Common myeloid progenitor, CD34-positive (primary cell): ENCODE data around the gene DDIAS.

Source experiments
- CTCF ChIA-PET: fragments of 350-600 bp; sonication (Branson Sonifier 250); formaldehyde crosslinking; loops from one replicate; lab custom pipeline; 2021; ENCODE audit warnings: antibody characterized with exemption; lab: Charles Lee
- POLR2A ChIA-PET: fragments of 350-600 bp; sonication (Branson Sonifier 250); formaldehyde crosslinking; loops from one replicate; lab custom pipeline; 2021; ENCODE audit warnings: antibody characterized with exemption; lab: Charles Lee
- DNase-seq, 3 donors: peaks; one replicate each; pipeline versions ENCODE4 v3.0.0 to v3.0.0-alpha.2; 2013
- H3K27ac ChIP-seq, 2 experiments: 1 replicate in 1 of 2; 2 replicates in 1 of 2; pipeline ENCODE4 v1.7.0; 2013; ENCODE audit warnings: inconsistent platforms in 2 of 2, low read length in 2 of 2, mild to moderate bottlenecking in 2 of 2, low read depth in 1 of 2, moderate library complexity in 1 of 2; ENCODE audit not compliant: severe bottlenecking in 2 of 2, insufficient read depth in 1 of 2, poor library complexity in 1 of 2
- H3K27me3 ChIP-seq, 5 experiments: replicated peaks in 2 of 5; 1 replicate in 3 of 5; 2 replicates in 2 of 5; pipeline versions ENCODE4 v1.6.1 to v1.7.0; 2013; ENCODE audit warnings: low read length in 4 of 5, mild to moderate bottlenecking in 2 of 5, moderate library complexity in 2 of 5, inconsistent platforms in 1 of 5; ENCODE audit not compliant: insufficient read depth in 5 of 5, control insufficient read depth in 4 of 5
- H3K36me3 ChIP-seq, 4 experiments: 1 replicate in 2 of 4; 2 replicates in 2 of 4; pipeline versions ENCODE4 v1.6.1 to v1.7.0; 2013; ENCODE audit warnings: low read length in 3 of 4, control low read depth in 1 of 4, mild to moderate bottlenecking in 1 of 4; ENCODE audit not compliant: control insufficient read depth in 4 of 4, insufficient read depth in 4 of 4
- H3K4me1 ChIP-seq, 4 experiments: 1 replicate in 3 of 4; 2 replicates in 1 of 4; pipeline versions ENCODE4 v1.6.1 to v1.7.1; 2013; ENCODE audit warnings: low read length in 3 of 4, mild to moderate bottlenecking in 3 of 4, control low read depth in 1 of 4, inconsistent platforms in 1 of 4, moderate library complexity in 1 of 4; ENCODE audit not compliant: control insufficient read depth in 4 of 4, insufficient read depth in 4 of 4; ENCODE audit errors: control extremely low read depth in 1 of 4
- H3K4me3 ChIP-seq, 7 experiments: 1 replicate in 4 of 7; 2 replicates in 3 of 7; pipeline versions ENCODE4 v1.5.1 to v1.7.0; 2013; ENCODE audit warnings: mild to moderate bottlenecking in 7 of 7, low read length in 6 of 7, moderate library complexity in 6 of 7, inconsistent platforms in 2 of 7, low read depth in 2 of 7, control low read depth in 1 of 7; ENCODE audit not compliant: insufficient read depth in 4 of 7, control insufficient read depth in 1 of 7; ENCODE audit errors: extremely low read depth in 1 of 7
- H3K9me3 ChIP-seq, 5 experiments: 1 replicate in 4 of 5; 2 replicates in 1 of 5; pipeline versions ENCODE4 v1.6.1 to v1.7.1; 2013; ENCODE audit warnings: low read length in 4 of 5, mild to moderate bottlenecking in 2 of 5, inconsistent platforms in 1 of 5, low read depth in 1 of 5, moderate library complexity in 1 of 5; ENCODE audit not compliant: control insufficient read depth in 4 of 5, insufficient read depth in 2 of 5; ENCODE audit errors: control extremely low read depth in 1 of 5
- WGBS: methylation state at CpG from one replicate; pipeline ENCODE4 v1.1.5; 2013; ENCODE audit not compliant: insufficient coverage; 5-methylcytosine and 5-hydroxymethylcytosine counted together

DDIAS gene

GRCh38 chr11:82890002-82890341 lies 11.6 kb upstream of the DDIAS start:
- H3K4me3 ChIP-seq: peak overlapping the region in 2 of 7 experiments; percentile 11 to 43

GRCh38 chr11:82890936-82891335 lies 10.6 kb upstream of the DDIAS start:
- Histone ChIP-seq H3K9me3 (no peaks in the 10 kb centered on the region), H3K4me1 (peaks cover 14 to 37% (median 23%) of the 10 kb centered on the region in 4 experiments), H3K27ac (no peak overlapping the region), H3K27me3 (no peaks in the 10 kb centered on the region), H3K36me3 (no peaks in the 10 kb centered on the region), H3K4me3 (peak overlapping the region in 1 of 7 experiments; percentile 30)
- ChIA-PET POLR2A (no interaction called here), CTCF (interaction anchor here (1.0 to 4.6 kb wide), 2 partner anchors 11 to 23 kb away, joined by 3 to 24 read pairs; partner anchors contain the start of gene DDIAS)
- peak in 1 of 3 donors; percentile 18 for DNase-seq

More at GRCh38 chr11:82890002-82890341, 11.6 kb upstream of the DDIAS start:
- no peaks in the 10 kb centered on the region for H3K36me3 ChIP-seq
- H3K9me3 ChIP-seq: no peaks in the 10 kb centered on the region
- H3K27me3 ChIP-seq: no peaks in the 10 kb centered on the region
- no peak for DNase-seq
- POLR2A ChIA-PET: no interaction called here
- H3K27ac ChIP-seq: no peak overlapping the region
- H3K4me1 ChIP-seq: peaks cover 14 to 29% (median 20%) of the 10 kb centered on the region in 4 experiments
- CTCF ChIA-PET: interaction anchor here (1.2 to 4.6 kb wide), 2 partner anchors 11 to 22 kb away, joined by 3 to 24 read pairs; partner anchors contain the start of gene DDIAS
- whole genome bisulfite sequencing: no CpG with 5 or more reads among the region's 1 CpG

- WGBS: 100% methylated on average over 2 of the region's 2 CpGs
- POLR2A ChIA-PET: interaction anchor here (1.1 kb wide), 1 partner anchor 13 kb away, joined by 3 read pairs; no protein-coding TSS in a partner anchor
- CTCF ChIA-PET: interaction anchor here (0.8 kb wide), 1 partner anchor 25 kb away, joined by 3 read pairs; no protein-coding TSS in a partner anchor
Observed at GRCh38 chr11:82892611-82893169, 8.8 kb upstream of the DDIAS start.

GRCh38 chr11:82895437-82896091 lies 6.0 kb upstream of the DDIAS start:
- Histone ChIP-seq H3K36me3 (no peaks in the 10 kb centered on the region), H3K9me3 (no peaks in the 10 kb centered on the region), H3K4me1 (peaks cover 13 to 46% (median 33%) of the 10 kb centered on the region in 4 experiments), H3K27me3 (no peaks in the 10 kb centered on the region), H3K4me3 (no peak overlapping the region), H3K27ac (peak overlapping the region in 1 of 2 experiments; percentile 10)
- ChIA-PET CTCF (interaction anchor here (0.7 to 1.3 kb wide), 5 partner anchors 16 to 178 kb away, joined by 3 read pairs; no protein-coding TSS in a partner anchor), POLR2A (interaction anchor here (0.9 kb wide), 1 partner anchor 187 kb away, joined by 3 read pairs; no protein-coding TSS in a partner anchor)
- peak in 2 of 3 donors; percentile 83 to 89 for DNase-seq

More at GRCh38 chr11:82892611-82893169, 8.8 kb upstream of the DDIAS start:
- H3K27me3 ChIP-seq: no peaks in the 10 kb centered on the region
- no peak overlapping the region for H3K27ac ChIP-seq
- H3K9me3 ChIP-seq: no peaks in the 10 kb centered on the region
- no peak overlapping the region for H3K4me3 ChIP-seq
- DNase-seq: no peak
- no peaks in the 10 kb centered on the region for H3K36me3 ChIP-seq
- H3K4me1 ChIP-seq: peaks cover 14 to 46% (median 25%) of the 10 kb centered on the region in 4 experiments

- ChIA-PET POLR2A (no interaction called here), CTCF (interaction anchor here (0.7 to 1.3 kb wide), 4 partner anchors 17 to 178 kb away, joined by 3 read pairs; no protein-coding TSS in a partner anchor)
- no peak overlapping the region for H3K4me3 ChIP-seq
- no peak overlapping the region for H3K27ac ChIP-seq
- H3K9me3 ChIP-seq: no peaks in the 10 kb centered on the region
- DNase-seq: no peak
- H3K27me3 ChIP-seq: no peaks in the 10 kb centered on the region
- H3K4me1 ChIP-seq: peaks cover 10 to 46% (median 29%) of the 10 kb centered on the region in 4 experiments
- H3K36me3 ChIP-seq: no peaks in the 10 kb centered on the region
- 100% methylated on average over 3 of the region's 6 CpGs for WGBS
Observed at GRCh38 chr11:82896183-82896582, 5.4 kb upstream of the DDIAS start.

GRCh38 chr11:82898241-82898640 lies 3.3 kb upstream of the DDIAS start:
- ChIA-PET POLR2A (no interaction called here), CTCF (interaction anchor here (1.1 to 1.4 kb wide), 2 partner anchors 30 to 31 kb away, joined by 3 to 4 read pairs; no protein-coding TSS in a partner anchor)
- Histone ChIP-seq H3K4me3 (no peak overlapping the region), H3K27ac (no peak overlapping the region), H3K36me3 (no peaks in the 10 kb centered on the region), H3K9me3 (no peaks in the 10 kb centered on the region), H3K4me1 (peaks cover 13 to 56% (median 40%) of the 10 kb centered on the region in 4 experiments), H3K27me3 (no peaks in the 10 kb centered on the region)
- WGBS: no CpG with 5 or more reads among the region's 1 CpG
- DNase-seq: no peak
